Measurements from ENCODE around the gene PDGFA.

DNA sequence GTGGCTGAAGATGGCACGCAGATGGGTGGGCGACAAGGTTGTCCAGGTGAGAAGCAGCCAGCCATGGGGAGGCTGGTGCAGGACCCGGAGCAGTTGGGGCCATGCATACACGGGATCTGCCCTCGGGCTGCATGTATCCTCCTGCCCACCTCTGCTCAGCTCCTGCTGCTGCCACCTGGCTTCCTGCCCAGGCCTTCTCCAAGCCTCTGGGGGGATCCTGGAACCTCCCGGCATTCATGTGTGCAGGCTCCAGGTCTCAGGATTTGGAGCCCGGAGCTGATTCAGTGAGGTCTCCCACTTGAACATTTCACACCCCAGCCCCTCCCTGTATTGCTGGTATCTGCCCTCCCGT lies 27.0 kb downstream of the PDGFA start:
- TF ChIP-seq CTCF (IDR thresholded peaks at IDR 0.05) (no peak), EZH2 (IDR thresholded peaks at IDR 0.05) (no peak)
